DND-41 (cell line): Measurements from ENCODE around the gene S1PR2.
A peak's percentile ranks its signal among the peaks of the same experiment; 100 is the strongest.

ENCODE experiments used
- ATAC-seq: fragments of 200-7000 bp; cut with Tn5 transposase; 3 replicates; pipeline ENCODE4 v1.9.1; 2021; ENCODE audit warnings: low read depth; ENCODE audit not compliant: insufficient read depth
- DNase-seq: peaks from one replicate; pipeline ENCODE4 v3.0.0-alpha.2; 2020
- H2AFZ ChIP-seq: 2 replicates; pipeline ENCODE4 v1.6.0; 2012; ENCODE audit warnings: low read depth, low read length
- H3K27ac ChIP-seq: 2 replicates; pipeline ENCODE4 v1.5.1; 2012; ENCODE audit warnings: low read length, inconsistent platforms
- H3K27me3 ChIP-seq: fragments of 200-600 bp; sonication (generic); 2 replicates; pipeline ENCODE4 v1.6.0; 2012; ENCODE audit warnings: low read length, mild to moderate bottlenecking, inconsistent platforms; ENCODE audit not compliant: insufficient read depth, poor library complexity
- H3K36me3 ChIP-seq: 2 replicates; pipeline ENCODE4 v1.5.1; 2012; ENCODE audit warnings: low read length, inconsistent platforms; ENCODE audit not compliant: insufficient read depth
- H3K4me1 ChIP-seq: 2 replicates; pipeline ENCODE4 v1.5.1; 2012; ENCODE audit warnings: mild to moderate bottlenecking, low read length; ENCODE audit not compliant: insufficient read depth
- H3K4me2 ChIP-seq: 2 replicates; pipeline ENCODE4 v1.6.0; 2012; ENCODE audit warnings: mild to moderate bottlenecking, moderate library complexity, low read length, inconsistent platforms; ENCODE audit not compliant: insufficient read depth
- H3K4me3 ChIP-seq, 2 experiments: fragments of 200-600 bp in 1 of 2; shearing (Covaris generic) in 1 of 2; 2 replicates each; pipeline ENCODE4 v1.5.1; 2012 to 2016; ENCODE audit warnings: inconsistent platforms in 2 of 2, low read length in 2 of 2, mild to moderate bottlenecking in 2 of 2, low read depth in 1 of 2, moderate library complexity in 1 of 2
- H3K79me2 ChIP-seq: 2 replicates; pipeline ENCODE4 v1.6.0; 2012; ENCODE audit warnings: low read length, inconsistent platforms; ENCODE audit not compliant: insufficient read depth
- H3K9ac ChIP-seq: 2 replicates; pipeline ENCODE4 v1.6.0; 2012; ENCODE audit warnings: low read depth, mild to moderate bottlenecking, inconsistent platforms, low read length, moderate library complexity
- H3K9me3 ChIP-seq: 2 replicates; pipeline ENCODE4 v1.5.1; 2012; ENCODE audit warnings: low read length, moderate library complexity, mild to moderate bottlenecking, inconsistent platforms; ENCODE audit not compliant: insufficient read depth, severe bottlenecking
- H4K20me1 ChIP-seq: 2 replicates; pipeline ENCODE4 v1.6.0; 2012; ENCODE audit warnings: low read length; ENCODE audit not compliant: insufficient read depth
- EZH2 ChIP-seq: IDR thresholded peaks from 3 replicates; pipeline ENCODE4 v1.6.1; 2012; ENCODE audit warnings: borderline replicate concordance, low read depth, mild to moderate bottlenecking, moderate library complexity, low read length, inconsistent platforms; ENCODE audit not compliant: severe bottlenecking
- TF ChIP-seq, protein P1 (sequence below): IDR thresholded peaks from 2 replicates; pipeline ENCODE4 v1.5.1; 2012; ENCODE audit warnings: borderline replicate concordance, low read length, moderate library complexity, mild to moderate bottlenecking; ENCODE audit not compliant: poor library complexity, severe bottlenecking; ENCODE audit errors: extremely low read depth

S1PR2 gene

DNA sequence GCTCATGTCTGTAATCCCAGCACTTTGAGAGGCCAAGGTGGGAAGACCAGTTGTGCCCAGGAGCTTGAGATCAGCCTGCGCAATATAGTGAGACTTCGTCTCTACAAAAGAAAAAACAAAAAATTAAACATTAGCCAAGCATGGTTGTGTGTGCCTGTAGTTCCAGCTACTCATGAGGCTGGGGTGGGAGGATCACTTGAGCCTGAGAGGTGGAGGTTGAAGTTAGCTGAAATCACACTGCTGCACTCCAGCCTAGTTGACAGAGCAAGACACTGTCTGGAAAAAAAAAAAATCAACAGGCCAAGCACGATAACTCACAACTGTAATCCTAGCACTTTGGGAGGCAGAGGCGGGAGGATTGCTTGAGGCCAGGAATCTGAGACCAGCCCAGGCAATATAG, 3.9 kb upstream of the S1PR2 start:
- Histone ChIP-seq H3K79me2 (no peaks in the 10 kb centered on the region), H3K9me3 (no peaks in the 10 kb centered on the region), H3K4me2 (no peak overlapping the region), H3K9ac (no peak overlapping the region), H4K20me1 (no peaks in the 10 kb centered on the region), H3K27ac (no peak overlapping the region), H3K4me3 (no peak overlapping the region), H3K27me3 (peaks cover 10% of the 10 kb centered on the region), H2AFZ (no peak overlapping the region), H3K4me1 (peaks cover 36% of the 10 kb centered on the region), H3K36me3 (no peaks in the 10 kb centered on the region)
- DNase-seq, result no peak
- ATAC-seq, result no peak
- no peak for TF ChIP-seq EZH2
- TF ChIP-seq, protein P1, sequence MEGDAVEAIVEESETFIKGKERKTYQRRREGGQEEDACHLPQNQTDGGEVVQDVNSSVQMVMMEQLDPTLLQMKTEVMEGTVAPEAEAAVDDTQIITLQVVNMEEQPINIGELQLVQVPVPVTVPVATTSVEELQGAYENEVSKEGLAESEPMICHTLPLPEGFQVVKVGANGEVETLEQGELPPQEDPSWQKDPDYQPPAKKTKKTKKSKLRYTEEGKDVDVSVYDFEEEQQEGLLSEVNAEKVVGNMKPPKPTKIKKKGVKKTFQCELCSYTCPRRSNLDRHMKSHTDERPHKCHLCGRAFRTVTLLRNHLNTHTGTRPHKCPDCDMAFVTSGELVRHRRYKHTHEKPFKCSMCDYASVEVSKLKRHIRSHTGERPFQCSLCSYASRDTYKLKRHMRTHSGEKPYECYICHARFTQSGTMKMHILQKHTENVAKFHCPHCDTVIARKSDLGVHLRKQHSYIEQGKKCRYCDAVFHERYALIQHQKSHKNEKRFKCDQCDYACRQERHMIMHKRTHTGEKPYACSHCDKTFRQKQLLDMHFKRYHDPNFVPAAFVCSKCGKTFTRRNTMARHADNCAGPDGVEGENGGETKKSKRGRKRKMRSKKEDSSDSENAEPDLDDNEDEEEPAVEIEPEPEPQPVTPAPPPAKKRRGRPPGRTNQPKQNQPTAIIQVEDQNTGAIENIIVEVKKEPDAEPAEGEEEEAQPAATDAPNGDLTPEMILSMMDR, result no peak

DNA sequence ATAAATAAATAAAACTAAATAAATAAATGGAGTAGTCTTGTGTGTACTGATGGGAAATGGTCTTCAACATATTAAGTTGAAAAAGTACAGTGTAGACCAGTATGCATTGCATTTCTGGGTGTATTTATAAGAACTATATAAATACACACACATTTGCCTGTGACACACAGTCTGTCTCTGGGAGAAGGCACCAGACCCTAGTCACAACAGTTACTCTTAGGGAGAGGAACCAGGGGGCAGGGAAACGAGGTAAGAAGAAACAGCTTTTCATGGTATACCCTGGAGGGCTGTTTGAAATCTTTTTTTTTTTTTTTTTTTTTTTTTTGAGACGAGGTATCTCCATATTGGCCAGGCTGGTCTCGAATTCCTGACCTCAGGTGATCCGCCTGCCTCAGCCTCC, 2.8 kb upstream of the S1PR2 start:
- Histone ChIP-seq H3K4me3 (no peak overlapping the region), H3K4me1 (peaks cover 42% of the 10 kb centered on the region), H3K9ac (no peak overlapping the region), H3K9me3 (no peaks in the 10 kb centered on the region), H3K27me3 (peaks cover 10% of the 10 kb centered on the region), H4K20me1 (no peaks in the 10 kb centered on the region), H2AFZ (no peak overlapping the region), H3K27ac (no peak overlapping the region), H3K79me2 (no peaks in the 10 kb centered on the region), H3K4me2 (no peak overlapping the region), H3K36me3 (no peaks in the 10 kb centered on the region)
- DNase-seq (no peak), ATAC-seq (no peak)
- no peak for TF ChIP-seq EZH2
- TF ChIP-seq, protein P1, result no peak

GRCh38 chr19:10231612-10232228, 589 bp upstream of the S1PR2 start:
- Histone ChIP-seq H3K4me1 (peaks cover 35% of the 10 kb centered on the region), H3K9ac (peak overlapping the region; percentile 70; the same call in 1 of the 2 replicates), H3K27me3 (peaks cover 10% of the 10 kb centered on the region), H3K4me3 (peak overlapping the region in 1 of 2 experiments; percentile 58; a peak in 1 of 4 replicates), H3K27ac (no peak overlapping the region), H3K4me2 (peak overlapping the region; percentile 87), H4K20me1 (no peaks in the 10 kb centered on the region), H2AFZ (no peak overlapping the region), H3K9me3 (no peaks in the 10 kb centered on the region), H3K79me2 (no peaks in the 10 kb centered on the region), H3K36me3 (no peaks in the 10 kb centered on the region)
- TF ChIP-seq EZH2, result no peak
- TF ChIP-seq, protein P1, result no peak
- DNase-seq, result no peak
- 0 out of 3 replicates have a peak, but pooled peaks have one; percentile 2 for ATAC-seq
